Upper lobe of left lung (tissue), 4 donors: ENCODE measurements around the gene COG4.

Experiments
- CTCF ChIP-seq, 6 experiments: fragments of 450-650 bp in 4 of 6; fragments of 200-600 bp in 2 of 6; sonication (generic) in 2 of 6; IDR thresholded peaks; one replicate each; pipeline ENCODE4 v1.5.1; 2016 to 2019; ENCODE audit warnings: antibody characterized with exemption in 6 of 6
- POLR2A ChIP-seq, 4 donors: fragments of 450-650 bp; IDR thresholded peaks; one replicate each; pipeline ENCODE4 v1.5.1; 2016 to 2017; ENCODE audit warnings: antibody characterized with exemption in 4 of 4, mild to moderate bottlenecking in 2 of 4
- POLR2AphosphoS5 ChIP-seq, 2 donors: sonication (generic); formaldehyde crosslinking; IDR thresholded peaks; one replicate each; pipeline ENCODE4 v1.5.1; 2017; ENCODE audit warnings: antibody characterized with exemption in 2 of 2

GRCh38 chr16:70527315-70527996 lies 4.1 kb upstream of the COG4 start:
- TF ChIP-seq POLR2A (IDR thresholded peaks at IDR 0.05), result no peak
- no peak for TF ChIP-seq CTCF (IDR thresholded peaks at IDR 0.05)
- TF ChIP-seq POLR2AphosphoS5 (IDR thresholded peaks at IDR 0.05), result no peak
